ENCODE results near the gene PEMT.

DNA sequence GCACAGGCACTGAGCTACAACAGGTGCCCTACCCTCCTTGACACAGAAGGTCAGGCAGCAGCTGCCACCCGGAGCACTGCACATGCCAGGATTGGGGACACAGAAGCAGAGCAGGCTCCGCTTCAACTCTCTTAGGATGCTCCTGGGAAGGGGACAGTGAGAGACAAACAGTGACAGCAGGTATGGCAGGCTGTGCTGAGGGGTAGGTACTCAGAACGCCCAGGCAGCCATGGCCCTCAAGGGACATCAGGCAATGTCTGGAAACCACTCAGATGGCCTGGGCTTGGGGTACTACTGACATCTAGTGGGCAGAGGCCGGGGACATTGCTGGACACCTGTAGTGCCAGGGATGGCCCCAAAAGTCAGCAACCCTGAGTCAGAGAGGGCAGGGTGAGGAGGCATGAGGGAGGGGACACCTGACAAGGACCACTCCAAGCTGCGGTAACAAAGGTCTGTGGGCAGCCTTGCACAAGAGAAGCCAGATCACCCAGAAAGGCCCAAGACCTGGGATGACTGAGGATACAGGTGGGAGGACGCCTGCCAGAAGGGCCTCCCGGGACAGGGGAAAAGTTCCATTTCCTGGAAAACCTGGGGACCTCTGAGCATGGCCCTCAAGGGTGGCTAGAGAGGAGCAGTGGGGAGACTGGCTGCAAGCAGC is 21.2 kb downstream of the PEMT start:
- TF ChIP-seq, protein P1, sequence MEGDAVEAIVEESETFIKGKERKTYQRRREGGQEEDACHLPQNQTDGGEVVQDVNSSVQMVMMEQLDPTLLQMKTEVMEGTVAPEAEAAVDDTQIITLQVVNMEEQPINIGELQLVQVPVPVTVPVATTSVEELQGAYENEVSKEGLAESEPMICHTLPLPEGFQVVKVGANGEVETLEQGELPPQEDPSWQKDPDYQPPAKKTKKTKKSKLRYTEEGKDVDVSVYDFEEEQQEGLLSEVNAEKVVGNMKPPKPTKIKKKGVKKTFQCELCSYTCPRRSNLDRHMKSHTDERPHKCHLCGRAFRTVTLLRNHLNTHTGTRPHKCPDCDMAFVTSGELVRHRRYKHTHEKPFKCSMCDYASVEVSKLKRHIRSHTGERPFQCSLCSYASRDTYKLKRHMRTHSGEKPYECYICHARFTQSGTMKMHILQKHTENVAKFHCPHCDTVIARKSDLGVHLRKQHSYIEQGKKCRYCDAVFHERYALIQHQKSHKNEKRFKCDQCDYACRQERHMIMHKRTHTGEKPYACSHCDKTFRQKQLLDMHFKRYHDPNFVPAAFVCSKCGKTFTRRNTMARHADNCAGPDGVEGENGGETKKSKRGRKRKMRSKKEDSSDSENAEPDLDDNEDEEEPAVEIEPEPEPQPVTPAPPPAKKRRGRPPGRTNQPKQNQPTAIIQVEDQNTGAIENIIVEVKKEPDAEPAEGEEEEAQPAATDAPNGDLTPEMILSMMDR (IDR thresholded peaks at IDR 0.05), result no peak
- TF ChIP-seq EZH2 (IDR thresholded peaks at IDR 0.05; ENCODE audit: borderline replicate concordance, insufficient read depth, low read depth, low read length, poor library complexity, severe bottlenecking), result no peak
